DND-41 (cell line): ENCODE measurements around the gene HTR2C.

Source experiments
- ATAC-seq: fragments of 200-7000 bp; cut with Tn5 transposase; 3 replicates; pipeline ENCODE4 v1.9.1; 2021; ENCODE audit warnings: low read depth; ENCODE audit not compliant: insufficient read depth
- DNase-seq: peaks from one replicate; pipeline ENCODE4 v3.0.0-alpha.2; 2020
- H2AFZ ChIP-seq: 2 replicates; pipeline ENCODE4 v1.6.0; 2012; ENCODE audit warnings: low read depth, low read length
- H3K27ac ChIP-seq: 2 replicates; pipeline ENCODE4 v1.5.1; 2012; ENCODE audit warnings: low read length, inconsistent platforms
- H3K27me3 ChIP-seq: fragments of 200-600 bp; sonication (generic); 2 replicates; pipeline ENCODE4 v1.6.0; 2012; ENCODE audit warnings: low read length, mild to moderate bottlenecking, inconsistent platforms; ENCODE audit not compliant: insufficient read depth, poor library complexity
- H3K36me3 ChIP-seq: 2 replicates; pipeline ENCODE4 v1.5.1; 2012; ENCODE audit warnings: low read length, inconsistent platforms; ENCODE audit not compliant: insufficient read depth
- H3K4me1 ChIP-seq: 2 replicates; pipeline ENCODE4 v1.5.1; 2012; ENCODE audit warnings: mild to moderate bottlenecking, low read length; ENCODE audit not compliant: insufficient read depth
- H3K4me2 ChIP-seq: 2 replicates; pipeline ENCODE4 v1.6.0; 2012; ENCODE audit warnings: mild to moderate bottlenecking, moderate library complexity, low read length, inconsistent platforms; ENCODE audit not compliant: insufficient read depth
- H3K4me3 ChIP-seq, 2 experiments: fragments of 200-600 bp in 1 of 2; shearing (Covaris generic) in 1 of 2; 2 replicates each; pipeline ENCODE4 v1.5.1; 2012 to 2016; ENCODE audit warnings: inconsistent platforms in 2 of 2, low read length in 2 of 2, mild to moderate bottlenecking in 2 of 2, low read depth in 1 of 2, moderate library complexity in 1 of 2
- H3K79me2 ChIP-seq: 2 replicates; pipeline ENCODE4 v1.6.0; 2012; ENCODE audit warnings: low read length, inconsistent platforms; ENCODE audit not compliant: insufficient read depth
- H3K9ac ChIP-seq: 2 replicates; pipeline ENCODE4 v1.6.0; 2012; ENCODE audit warnings: low read depth, mild to moderate bottlenecking, inconsistent platforms, low read length, moderate library complexity
- H3K9me3 ChIP-seq: 2 replicates; pipeline ENCODE4 v1.5.1; 2012; ENCODE audit warnings: low read length, moderate library complexity, mild to moderate bottlenecking, inconsistent platforms; ENCODE audit not compliant: insufficient read depth, severe bottlenecking
- H4K20me1 ChIP-seq: 2 replicates; pipeline ENCODE4 v1.6.0; 2012; ENCODE audit warnings: low read length; ENCODE audit not compliant: insufficient read depth
- CTCF ChIP-seq: IDR thresholded peaks from 2 replicates; pipeline ENCODE4 v1.5.1; 2012; ENCODE audit warnings: borderline replicate concordance, low read length, moderate library complexity, mild to moderate bottlenecking; ENCODE audit not compliant: poor library complexity, severe bottlenecking; ENCODE audit errors: extremely low read depth
- EZH2 ChIP-seq: IDR thresholded peaks from 3 replicates; pipeline ENCODE4 v1.6.1; 2012; ENCODE audit warnings: borderline replicate concordance, low read depth, mild to moderate bottlenecking, moderate library complexity, low read length, inconsistent platforms; ENCODE audit not compliant: severe bottlenecking

HTR2C gene

GRCh38 chrX:114717921-114718320 lies 134.0 kb downstream of the HTR2C start:
- peak; percentile 7 for DNase-seq
- no peaks in the 10 kb centered on the region for H3K27me3 ChIP-seq
- H3K9me3 ChIP-seq: no peaks in the 10 kb centered on the region
- no peak overlapping the region for H3K4me2 ChIP-seq
- no peak overlapping the region for H3K27ac ChIP-seq
- no peaks in the 10 kb centered on the region for H3K36me3 ChIP-seq
- H4K20me1 ChIP-seq: no peaks in the 10 kb centered on the region
- no peak overlapping the region for H2AFZ ChIP-seq
- H3K4me1 ChIP-seq: no peaks in the 10 kb centered on the region
- H3K4me3 ChIP-seq: no peak overlapping the region
- no peaks in the 10 kb centered on the region for H3K79me2 ChIP-seq
- TF ChIP-seq EZH2 (no peak), CTCF (peak; percentile 39)
- ATAC-seq: peak; percentile 67; the same call in 2 of the 3 replicates
- no peak overlapping the region for H3K9ac ChIP-seq

GRCh38 chrX:114766541-114766940 lies 182.7 kb downstream of the HTR2C start:
- Histone ChIP-seq H3K4me2 (no peak overlapping the region), H3K4me1 (no peaks in the 10 kb centered on the region), H2AFZ (no peak overlapping the region), H4K20me1 (no peaks in the 10 kb centered on the region), H3K27me3 (no peaks in the 10 kb centered on the region), H3K79me2 (no peaks in the 10 kb centered on the region), H3K36me3 (no peaks in the 10 kb centered on the region), H3K9ac (no peak overlapping the region), H3K9me3 (no peaks in the 10 kb centered on the region), H3K27ac (no peak overlapping the region), H3K4me3 (no peak overlapping the region)
- DNase-seq: no peak
- no peak for TF ChIP-seq CTCF
- no peak for TF ChIP-seq EZH2
- ATAC-seq: no peak

GRCh38 chrX:114774691-114775090 lies 190.8 kb downstream of the HTR2C start:
- Histone ChIP-seq H3K27ac (no peak overlapping the region), H4K20me1 (no peaks in the 10 kb centered on the region), H3K27me3 (no peaks in the 10 kb centered on the region), H3K79me2 (no peaks in the 10 kb centered on the region), H3K4me1 (no peaks in the 10 kb centered on the region), H3K36me3 (no peaks in the 10 kb centered on the region), H3K4me2 (no peak overlapping the region), H2AFZ (no peak overlapping the region), H3K9me3 (no peaks in the 10 kb centered on the region), H3K4me3 (no peak overlapping the region), H3K9ac (no peak overlapping the region)
- ATAC-seq: no peak
- TF ChIP-seq EZH2 (no peak), CTCF (no peak)
- no peak for DNase-seq

- no peaks in the 10 kb centered on the region for H3K4me1 ChIP-seq
- H3K79me2 ChIP-seq: no peaks in the 10 kb centered on the region
- H3K4me3 ChIP-seq: no peak overlapping the region
- no peak overlapping the region for H3K9ac ChIP-seq
- DNase-seq: no peak
- no peaks in the 10 kb centered on the region for H4K20me1 ChIP-seq
- no peak for ATAC-seq
- H3K27me3 ChIP-seq: no peaks in the 10 kb centered on the region
- no peak for TF ChIP-seq CTCF
- no peak for TF ChIP-seq EZH2
- H3K9me3 ChIP-seq: no peaks in the 10 kb centered on the region
- H2AFZ ChIP-seq: no peak overlapping the region
- no peaks in the 10 kb centered on the region for H3K36me3 ChIP-seq
- no peak overlapping the region for H3K4me2 ChIP-seq
- no peak overlapping the region for H3K27ac ChIP-seq
These were observed 199.0 kb downstream of the HTR2C start for GRCh38 chrX:114782925-114783324.
